ENCODE data around the gene WBP11. TPM values are rescaled to one million over a fixed set of nuclear protein-coding genes. Genes with fewer than 3 reads are reported as not detected.

The WBP11 gene
- total and polyA plus RNA-seq, 2 of the 13 experiments (the other 11 are each of a cell fraction or from before 2014, with no cell fraction given) = 7.6 to 31.0 TPM

GRCh38 chr12:14769969-14770495, 33.2 kb downstream of the WBP11 start (continued):
- TF ChIP-seq ETV6 (CRISPR knock-in tag; conservative IDR thresholded peaks at IDR 0.05) (no peak), ZBED4 (CRISPR knock-in tag; IDR thresholded peaks at IDR 0.05; ENCODE audit: borderline replicate concordance) (no peak), ZNF790 (CRISPR knock-in tag; IDR thresholded peaks at IDR 0.05; ENCODE audit: borderline replicate concordance) (no peak), ZNF569 (CRISPR knock-in tag; IDR thresholded peaks at IDR 0.05; ENCODE audit: borderline replicate concordance) (no peak), NR2F6 (IDR thresholded peaks at IDR 0.05) (no peak; the same call in 1 of the 2 replicates), NR2F6 (CRISPR knock-in tag; IDR thresholded peaks at IDR 0.05) (peak; percentile 54), ZNF562 (CRISPR knock-in tag; IDR thresholded peaks at IDR 0.05; ENCODE audit: borderline replicate concordance) (no peak), SMAD9 (CRISPR knock-in tag; IDR thresholded peaks at IDR 0.05) (no peak), ZNF850 (CRISPR knock-in tag; conservative IDR thresholded peaks at IDR 0.05) (no peak), ZNF501 (CRISPR knock-in tag; IDR thresholded peaks at IDR 0.05) (peak; percentile 17), HIC2 (CRISPR knock-in tag; IDR thresholded peaks at IDR 0.05; ENCODE audit: low read depth) (peak; percentile 50; the same call in 1 of the 2 replicates), JDP2 (CRISPR knock-in tag; IDR thresholded peaks at IDR 0.05; ENCODE audit: borderline replicate concordance) (no peak), FOXC1 (CRISPR knock-in tag; IDR thresholded peaks at IDR 0.05; ENCODE audit: borderline replicate concordance) (peak; percentile 36; the same call in 1 of the 2 replicates), MXI1 (IDR thresholded peaks at IDR 0.05; ENCODE audit: borderline replicate concordance, low read depth, low read length) (peak; percentile 45; the same call in 1 of the 3 replicates), FOXK2 (IDR thresholded peaks at IDR 0.05) (no peak), DZIP1 (CRISPR knock-in tag; IDR thresholded peaks at IDR 0.05) (no peak), SP1 (IDR thresholded peaks at IDR 0.05) (no peak), SP1 (CRISPR knock-in tag; IDR thresholded peaks at IDR 0.05) (no peak), ZNF691 (CRISPR knock-in tag; IDR thresholded peaks at IDR 0.05; ENCODE audit: borderline replicate concordance, low read depth) (0 out of 2 replicates have a peak, but pooled peaks have one; percentile 39), ZUFSP (CRISPR knock-in tag; IDR thresholded peaks at IDR 0.05; ENCODE audit: borderline replicate concordance) (no peak)
